Tibial nerve (tissue), 4 donors: ENCODE results near the gene ERFL. TPM values are rescaled to one million over a fixed set of nuclear protein-coding genes. Genes with fewer than 3 reads are reported as not detected.

Source experiments
- DNase-seq, 2 donors: peaks; one replicate each; pipeline ENCODE4 v3.0.0-alpha.2; 2019; ENCODE audit warnings: low spot score in 2 of 2
- H3K27ac ChIP-seq, 4 donors: fragments of 200-600 bp; sonication (generic) in 3 of 4; one replicate each; pipeline ENCODE4 v1.5.1; 2017 to 2019; ENCODE audit warnings: mild to moderate bottlenecking in 1 of 4
- H3K27me3 ChIP-seq, 2 donors: fragments of 200-600 bp; sonication (generic) in 1 of 2; one replicate each; pipeline versions ENCODE4 v1.5.1 to v1.6.0; 2017 to 2019
- H3K36me3 ChIP-seq, 3 donors: fragments of 200-600 bp; sonication (generic); one replicate each; pipeline ENCODE4 v1.5.1; 2018 to 2019
- H3K4me1 ChIP-seq, 4 donors: fragments of 200-600 bp; sonication (generic) in 3 of 4; one replicate each; pipeline ENCODE4 v1.5.1; 2017 to 2019
- H3K4me3 ChIP-seq, 4 donors: fragments of 200-600 bp; sonication (generic) in 3 of 4; one replicate each; pipeline ENCODE4 v1.5.1; 2017 to 2019; ENCODE audit warnings: mild to moderate bottlenecking in 1 of 4, moderate library complexity in 1 of 4
- H3K9me3 ChIP-seq, 4 donors: fragments of 200-600 bp; sonication (generic) in 3 of 4; one replicate each; pipeline ENCODE4 v1.5.1; 2017 to 2019
- CTCF ChIP-seq, 5 experiments: fragments of 200-600 bp in 3 of 5; fragments of 450-650 bp in 2 of 5; sonication (generic) in 3 of 5; IDR thresholded peaks; one replicate each; pipeline ENCODE4 v1.5.1; 2016 to 2019; ENCODE audit warnings: antibody characterized with exemption in 5 of 5, mild to moderate bottlenecking in 3 of 5, moderate library complexity in 2 of 5
- EP300 ChIP-seq, 2 donors: sonication (generic); formaldehyde crosslinking; IDR thresholded peaks; one replicate each; pipeline ENCODE4 v1.6.1; 2017; ENCODE audit warnings: antibody characterized with exemption in 2 of 2, mild to moderate bottlenecking in 1 of 2
- POLR2A ChIP-seq, 2 donors: fragments of 450-650 bp; IDR thresholded peaks; one replicate each; pipeline ENCODE4 v1.6.1; 2017; ENCODE audit warnings: antibody characterized with exemption in 2 of 2, mild to moderate bottlenecking in 2 of 2, moderate library complexity in 2 of 2
- WGBS, 2 donors: methylation state at CpG; one replicate each; pipeline ENCODE4 v1.1.5; 2018; 5-methylcytosine and 5-hydroxymethylcytosine counted together
- total RNA-seq, 4 donors: library from RNA; depleted of rRNA; stranded (reverse); fragments of >200 nt; gene quantifications; one replicate each; pipeline ENCODE4 v1.1.0, GENCODE V29; 2016

ERFL gene
- total RNA-seq, 4 donors from 2014 or later = 0.30 to 0.59 (median 0.42) TPM; not detected in 1

- no peak overlapping the region for H3K27ac ChIP-seq
- peaks cover 3 to 92% (median 23%) of the 10 kb centered on the region in 3 donors for H3K36me3 ChIP-seq
- DNase-seq = no peak
- WGBS, 2 donors = 82 to 84% methylated on average over 14 of the region's 14 CpGs
- no peak overlapping the region for H3K4me3 ChIP-seq
- TF ChIP-seq POLR2A (IDR thresholded peaks at IDR 0.05) (no peak), EP300 (IDR thresholded peaks at IDR 0.05) (no peak), CTCF (IDR thresholded peaks at IDR 0.05) (no peak)
- no peaks in the 10 kb centered on the region for H3K27me3 ChIP-seq
- H3K9me3 ChIP-seq = no peaks in the 10 kb centered on the region
- no peaks in the 10 kb centered on the region for H3K4me1 ChIP-seq
Measured at GRCh38 chr19:41894350-41894749, 33.9 kb downstream of the ERFL start.

GRCh38 chr19:41893899-41894298 is 34.4 kb downstream of the ERFL start:
- Histone ChIP-seq H3K4me1 (no peaks in the 10 kb centered on the region), H3K9me3 (no peaks in the 10 kb centered on the region), H3K36me3 (peaks cover 2 to 92% (median 23%) of the 10 kb centered on the region in 3 donors), H3K27me3 (no peaks in the 10 kb centered on the region), H3K4me3 (no peak overlapping the region), H3K27ac (no peak overlapping the region)
- 57 to 63% methylated on average over 6 of the region's 6 CpGs for WGBS, 2 donors
- no peak for DNase-seq
- no peak for TF ChIP-seq CTCF (IDR thresholded peaks at IDR 0.05)
- TF ChIP-seq EP300 (IDR thresholded peaks at IDR 0.05) = no peak

- no peak overlapping the region for H3K27ac ChIP-seq
- WGBS, 2 donors = 85 to 88% methylated on average over 34 of the region's 34 CpGs
- no peaks in the 10 kb centered on the region for H3K9me3 ChIP-seq
- no peak for DNase-seq
- H3K4me1 ChIP-seq = peaks cover 0 to 10% (median 0%) of the 10 kb centered on the region in 4 donors
- H3K36me3 ChIP-seq = peaks cover 0 to 89% (median 23%) of the 10 kb centered on the region in 3 donors
- TF ChIP-seq CTCF (IDR thresholded peaks at IDR 0.05) = no peak
- no peaks in the 10 kb centered on the region for H3K27me3 ChIP-seq
- H3K4me3 ChIP-seq = no peak overlapping the region
Measured at GRCh38 chr19:41892173-41892902, 35.9 kb downstream of the ERFL start.

DNA sequence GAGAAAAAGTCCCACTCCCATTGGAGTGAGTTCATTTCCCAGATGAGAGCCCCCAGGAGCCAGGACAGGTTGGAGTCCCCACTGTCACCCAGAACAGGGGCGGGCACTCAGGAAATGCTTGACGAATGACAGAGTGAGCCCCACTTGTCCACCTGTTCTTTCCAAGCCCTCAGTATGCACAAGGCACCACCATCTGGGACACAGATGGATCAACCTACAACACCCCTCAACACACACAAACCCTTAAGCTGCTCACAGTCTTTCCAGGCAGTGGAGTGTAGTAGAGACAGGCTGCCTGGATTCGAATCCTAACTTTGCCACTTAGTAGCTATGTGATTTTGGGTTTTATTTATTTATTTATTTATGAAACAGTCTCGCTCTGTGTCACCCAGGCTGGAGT is 37.3 kb downstream of the ERFL start:
- TF ChIP-seq POLR2A (IDR thresholded peaks at IDR 0.05) (no peak), CTCF (IDR thresholded peaks at IDR 0.05) (no peak), EP300 (IDR thresholded peaks at IDR 0.05) (no peak)
- H3K36me3 ChIP-seq = peaks cover 0 to 76% (median 17%) of the 10 kb centered on the region in 3 donors
- no peak overlapping the region for H3K4me3 ChIP-seq
- DNase-seq = no peak
- no peak overlapping the region for H3K27ac ChIP-seq
- WGBS, 2 donors = 94 to 95% methylated on average over 4 of the region's 4 CpGs
- no peaks in the 10 kb centered on the region for H3K9me3 ChIP-seq
- H3K27me3 ChIP-seq = no peaks in the 10 kb centered on the region
- peaks cover 0 to 24% (median 2%) of the 10 kb centered on the region in 4 donors for H3K4me1 ChIP-seq

- TF ChIP-seq CTCF (IDR thresholded peaks at IDR 0.05) = no peak
- TF ChIP-seq POLR2A (IDR thresholded peaks at IDR 0.05) = no peak
- TF ChIP-seq EP300 (IDR thresholded peaks at IDR 0.05) = no peak
- H3K4me1 ChIP-seq = peaks cover 0 to 34% (median 9%) of the 10 kb centered on the region in 4 donors
- H3K27ac ChIP-seq = no peak overlapping the region
- no peak overlapping the region for H3K4me3 ChIP-seq
- WGBS, 2 donors = 90 to 95% methylated on average over 8 of the region's 8 CpGs
- no peaks in the 10 kb centered on the region for H3K9me3 ChIP-seq
- peaks cover 0 to 66% (median 7%) of the 10 kb centered on the region in 3 donors for H3K36me3 ChIP-seq
- no peak for DNase-seq
- H3K27me3 ChIP-seq = no peaks in the 10 kb centered on the region
Measured at GRCh38 chr19:41889896-41890295, 38.4 kb downstream of the ERFL start.
